ENCODE measurements around the gene ACTR2. TPM values are rescaled to one million over a fixed set of nuclear protein-coding genes. Genes with fewer than 3 reads are reported as not detected.
"Not testable (repeated sequence)": the region's sequence is repeated elsewhere in the genome, so short reads cannot be mapped to it uniquely, and the experiment has no call there.

Gene ACTR2
- total RNA-seq, 1 experiment from 2014 or later, result 246 TPM

GRCh38 chr2:65231892-65232477 lies 4.4 kb downstream of the ACTR2 start:
- peak in 1 of 2 experiments; percentile 15 for DNase-seq
- Histone ChIP-seq H3K9me2 (ENCODE audit: insufficient read depth) (no peaks in the 10 kb centered on the region), H3K27me3 (ENCODE audit: insufficient read depth, low read depth) (no peaks in the 10 kb centered on the region), H3K4me3 (no peak overlapping the region), H4K20me1 (ENCODE audit: insufficient read depth) (peaks cover 65% of the 10 kb centered on the region), H3F3A (ENCODE audit: insufficient read depth, low read depth) (peaks cover 15% of the 10 kb centered on the region), H3K27ac (peak overlapping the region; percentile 45), H3K79me2 (ENCODE audit: low read depth) (peaks cover 94% of the 10 kb centered on the region), H3K9me3 (ENCODE audit: insufficient read depth, low read depth) (no peaks in the 10 kb centered on the region), H3K36me3 (ENCODE audit: low read depth) (peaks cover 17% of the 10 kb centered on the region; the same call in 1 of the 2 replicates), H3K4me2 (peak overlapping the region; percentile 23; the same call in 1 of the 2 replicates), H3K4me1 (replicated peaks; ENCODE audit: insufficient read depth) (peaks cover 33% of the 10 kb centered on the region), H2AFZ (no peak overlapping the region)
- TF ChIP-seq, protein P1, sequence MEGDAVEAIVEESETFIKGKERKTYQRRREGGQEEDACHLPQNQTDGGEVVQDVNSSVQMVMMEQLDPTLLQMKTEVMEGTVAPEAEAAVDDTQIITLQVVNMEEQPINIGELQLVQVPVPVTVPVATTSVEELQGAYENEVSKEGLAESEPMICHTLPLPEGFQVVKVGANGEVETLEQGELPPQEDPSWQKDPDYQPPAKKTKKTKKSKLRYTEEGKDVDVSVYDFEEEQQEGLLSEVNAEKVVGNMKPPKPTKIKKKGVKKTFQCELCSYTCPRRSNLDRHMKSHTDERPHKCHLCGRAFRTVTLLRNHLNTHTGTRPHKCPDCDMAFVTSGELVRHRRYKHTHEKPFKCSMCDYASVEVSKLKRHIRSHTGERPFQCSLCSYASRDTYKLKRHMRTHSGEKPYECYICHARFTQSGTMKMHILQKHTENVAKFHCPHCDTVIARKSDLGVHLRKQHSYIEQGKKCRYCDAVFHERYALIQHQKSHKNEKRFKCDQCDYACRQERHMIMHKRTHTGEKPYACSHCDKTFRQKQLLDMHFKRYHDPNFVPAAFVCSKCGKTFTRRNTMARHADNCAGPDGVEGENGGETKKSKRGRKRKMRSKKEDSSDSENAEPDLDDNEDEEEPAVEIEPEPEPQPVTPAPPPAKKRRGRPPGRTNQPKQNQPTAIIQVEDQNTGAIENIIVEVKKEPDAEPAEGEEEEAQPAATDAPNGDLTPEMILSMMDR (conservative IDR thresholded peaks at IDR 0.05), result no peak
- no peak for TF ChIP-seq EZH2 (IDR thresholded peaks at IDR 0.05; ENCODE audit: low read depth)
- no TSS peak for BruUV-seq (replicated peaks)
- ChIA-PET POLR2A (ENCODE audit: unreplicated experiment) (no interaction called here), CTCF (no interaction called here)
- intact Hi-C loops (cut with micrococcal nuclease; ENCODE audit: unreplicated experiment), result no loop called here

GRCh38 chr2:65232636-65233035 lies 5.0 kb downstream of the ACTR2 start:
- Histone ChIP-seq H3K9me3 (ENCODE audit: insufficient read depth, low read depth) (no peaks in the 10 kb centered on the region), H3K79me2 (ENCODE audit: low read depth) (peaks cover 97% of the 10 kb centered on the region), H3K4me2 (no peak overlapping the region), H3F3A (ENCODE audit: insufficient read depth, low read depth) (peaks cover 15% of the 10 kb centered on the region), H3K9me2 (ENCODE audit: insufficient read depth) (no peaks in the 10 kb centered on the region), H3K4me3 (no peak overlapping the region), H3K27ac (peak overlapping the region; percentile 45), H3K27me3 (ENCODE audit: insufficient read depth, low read depth) (no peaks in the 10 kb centered on the region), H3K36me3 (ENCODE audit: low read depth) (peaks cover 17% of the 10 kb centered on the region; the same call in 1 of the 2 replicates), H3K4me1 (replicated peaks; ENCODE audit: insufficient read depth) (peaks cover 33% of the 10 kb centered on the region), H4K20me1 (ENCODE audit: insufficient read depth) (peaks cover 72% of the 10 kb centered on the region), H2AFZ (no peak overlapping the region)
- POLR2A ChIA-PET (ENCODE audit: unreplicated experiment), result no interaction called here
- intact Hi-C loops (cut with micrococcal nuclease; ENCODE audit: unreplicated experiment), result no loop called here
- peak in 1 of 2 experiments; percentile 39 for DNase-seq
- CTCF ChIA-PET, result no interaction called here
- no TSS peak for BruUV-seq (replicated peaks)
- TF ChIP-seq, protein P1 (conservative IDR thresholded peaks at IDR 0.05), result no peak
- no peak for TF ChIP-seq EZH2 (IDR thresholded peaks at IDR 0.05; ENCODE audit: low read depth)

- no peak for DNase-seq
- H3K27ac ChIP-seq, result no peak overlapping the region
Measured at GRCh38 chr2:65240657-65241056, 13.0 kb downstream of the ACTR2 start.

DNA sequence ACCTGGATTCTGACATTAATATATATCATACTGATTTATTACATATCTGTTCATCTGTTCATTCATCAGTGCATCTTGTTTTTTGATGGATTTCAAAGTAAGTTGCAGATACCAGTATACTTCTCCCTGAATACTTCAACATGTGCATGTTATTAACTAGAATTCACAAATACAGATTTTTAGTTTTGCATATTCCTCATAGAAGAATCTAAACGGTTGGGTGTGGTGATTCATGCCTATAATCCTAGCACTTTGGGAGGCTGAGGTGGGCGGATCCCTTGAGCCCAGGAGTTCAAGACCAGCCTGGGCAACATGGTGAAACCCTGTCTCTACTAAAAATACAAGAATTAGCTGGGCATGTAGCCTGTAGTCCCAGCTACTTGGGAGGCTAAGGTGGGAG lies 16.8 kb downstream of the ACTR2 start:
- intact Hi-C loops (cut with micrococcal nuclease; ENCODE audit: unreplicated experiment); H3K4me1 ChIP-seq (replicated peaks; ENCODE audit: insufficient read depth); H3K4me3 ChIP-seq; DNase-seq; H2AFZ ChIP-seq; H3K27ac ChIP-seq; H3K4me2 ChIP-seq; H3K27me3 ChIP-seq (ENCODE audit: insufficient read depth, low read depth); BruUV-seq (replicated peaks); CTCF ChIA-PET; H3F3A ChIP-seq (ENCODE audit: insufficient read depth, low read depth); POLR2A ChIA-PET (ENCODE audit: unreplicated experiment); H3K9me2 ChIP-seq (ENCODE audit: insufficient read depth); H3K9me3 ChIP-seq (ENCODE audit: insufficient read depth, low read depth): not testable (repeated sequence)
- Histone ChIP-seq H3K79me2 (ENCODE audit: low read depth) (peaks cover 46% of the 10 kb centered on the region), H3K36me3 (ENCODE audit: low read depth) (peaks cover 51% of the 10 kb centered on the region), H4K20me1 (ENCODE audit: insufficient read depth) (peaks cover 34% of the 10 kb centered on the region)

More at GRCh38 chr2:65240657-65241056, 13.0 kb downstream of the ACTR2 start:
- ChIA-PET POLR2A (ENCODE audit: unreplicated experiment) (no interaction called here), CTCF (no interaction called here)
- H3K79me2 ChIP-seq (ENCODE audit: low read depth), result peaks cover 72% of the 10 kb centered on the region
- H3K36me3 ChIP-seq (ENCODE audit: low read depth), result peaks cover 48% of the 10 kb centered on the region
- no peak for TF ChIP-seq EZH2 (IDR thresholded peaks at IDR 0.05; ENCODE audit: low read depth)
- TF ChIP-seq, protein P1 (conservative IDR thresholded peaks at IDR 0.05), result no peak
- intact Hi-C loops (cut with micrococcal nuclease; ENCODE audit: unreplicated experiment), result no loop called here
- H3K27me3 ChIP-seq (ENCODE audit: insufficient read depth, low read depth), result no peaks in the 10 kb centered on the region
- no peaks in the 10 kb centered on the region for H3K9me2 ChIP-seq (ENCODE audit: insufficient read depth)
- no peak overlapping the region for H3K4me3 ChIP-seq
- no peak overlapping the region for H3K4me2 ChIP-seq
- H4K20me1 ChIP-seq (ENCODE audit: insufficient read depth), result peaks cover 64% of the 10 kb centered on the region
- no peaks in the 10 kb centered on the region for H3K4me1 ChIP-seq (replicated peaks; ENCODE audit: insufficient read depth)
- no peaks in the 10 kb centered on the region for H3K9me3 ChIP-seq (ENCODE audit: insufficient read depth, low read depth)
- TSS peak; percentile 8 for BruUV-seq (replicated peaks)
- H3F3A ChIP-seq (ENCODE audit: insufficient read depth, low read depth), result peaks cover 8% of the 10 kb centered on the region; the same call in 1 of the 2 replicates
- no peak overlapping the region for H2AFZ ChIP-seq
